ENCODE measurements around the gene GATAD2B.

DNA sequence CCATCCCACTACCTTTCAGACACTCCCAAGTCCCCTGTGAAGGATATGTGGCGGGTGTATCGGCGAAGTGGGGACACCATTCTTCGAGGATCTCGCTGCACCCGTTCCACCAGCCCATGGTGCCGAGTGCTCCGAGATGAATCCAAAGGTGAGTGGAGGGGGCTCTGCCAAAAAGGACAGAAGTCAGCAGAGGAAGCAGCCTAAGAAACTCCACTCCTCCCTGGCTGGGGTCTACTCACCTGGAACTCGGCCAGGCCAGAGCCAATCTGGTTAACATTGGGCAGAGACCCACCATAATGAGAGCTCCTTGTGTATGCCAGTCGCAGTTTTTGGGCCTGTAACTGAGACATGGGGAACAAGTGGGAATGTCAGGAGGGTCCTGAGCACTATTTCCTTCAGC, 32.1 kb upstream of the GATAD2B start:
- TF ChIP-seq, protein P1, sequence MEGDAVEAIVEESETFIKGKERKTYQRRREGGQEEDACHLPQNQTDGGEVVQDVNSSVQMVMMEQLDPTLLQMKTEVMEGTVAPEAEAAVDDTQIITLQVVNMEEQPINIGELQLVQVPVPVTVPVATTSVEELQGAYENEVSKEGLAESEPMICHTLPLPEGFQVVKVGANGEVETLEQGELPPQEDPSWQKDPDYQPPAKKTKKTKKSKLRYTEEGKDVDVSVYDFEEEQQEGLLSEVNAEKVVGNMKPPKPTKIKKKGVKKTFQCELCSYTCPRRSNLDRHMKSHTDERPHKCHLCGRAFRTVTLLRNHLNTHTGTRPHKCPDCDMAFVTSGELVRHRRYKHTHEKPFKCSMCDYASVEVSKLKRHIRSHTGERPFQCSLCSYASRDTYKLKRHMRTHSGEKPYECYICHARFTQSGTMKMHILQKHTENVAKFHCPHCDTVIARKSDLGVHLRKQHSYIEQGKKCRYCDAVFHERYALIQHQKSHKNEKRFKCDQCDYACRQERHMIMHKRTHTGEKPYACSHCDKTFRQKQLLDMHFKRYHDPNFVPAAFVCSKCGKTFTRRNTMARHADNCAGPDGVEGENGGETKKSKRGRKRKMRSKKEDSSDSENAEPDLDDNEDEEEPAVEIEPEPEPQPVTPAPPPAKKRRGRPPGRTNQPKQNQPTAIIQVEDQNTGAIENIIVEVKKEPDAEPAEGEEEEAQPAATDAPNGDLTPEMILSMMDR (IDR thresholded peaks at IDR 0.05 in 4 of 5, conservative IDR thresholded peaks at IDR 0.05 in 1 of 5): no peak
- TF ChIP-seq POLR2A (IDR thresholded peaks at IDR 0.05): no peak
